HCT116 (cell line): ENCODE results near the gene HSD17B12. TPM values are rescaled to one million over a fixed set of nuclear protein-coding genes. Genes with fewer than 3 reads are reported as not detected.

Source experiments
- ATAC-seq: fragments of 200-7000 bp; cut with Tn5 transposase; 2 replicates; pipeline ENCODE4 v1.9.1; 2020; ENCODE audit warnings: mild to moderate bottlenecking, moderate library complexity
- BruUV-seq: library from RNA; stranded (reverse); fragments of 400-500 nt; replicated peaks from 2 replicates; lab custom pipeline; 2021; lab: Mats Ljungman, UMichigan
- CTCF ChIA-PET: fragments of 300-600 bp; sonication (Branson Sonifier 250); formaldehyde crosslinking; loops from one replicate; lab custom pipeline; 2021; ENCODE audit warnings: antibody characterized with exemption; lab: Charles Lee
- POLR2A ChIA-PET: fragments of 300-600, 350-600 bp; sonication (Branson Sonifier 250); formaldehyde crosslinking; loops from one replicate; lab custom pipeline; 2021; ENCODE audit warnings: antibody characterized with exemption; lab: Charles Lee
- RAD21 ChIA-PET, 2 experiments: fragments of 300-600 bp; sonication (Branson Sonifier 250); formaldehyde crosslinking; loops; one replicate each; lab custom pipeline; 2023; ENCODE audit warnings: low total read pairs in 2 of 2; ENCODE audit not compliant: uncharacterized antibody in 2 of 2, unreplicated experiment in 2 of 2, low non-redundant PET in 1 of 2; lab: Charles Lee
- DNase-seq: peaks from one replicate; pipeline ENCODE4 v3.0.0-alpha.2; 2010; ENCODE audit warnings: low read depth, low spot score
- H2AFZ ChIP-seq: fragments of 200-600 bp; shearing (Covaris generic), sonication (generic); 2 replicates; pipeline ENCODE4 v1.6.1; 2017; ENCODE audit warnings: low read depth, mixed run types, mixed read lengths, antibody characterized with exemption, low read length; ENCODE audit not compliant: poor library complexity, severe bottlenecking
- H3K27ac ChIP-seq: 2 replicates; pipeline ENCODE4 v1.5.1; 2012; ENCODE audit warnings: low read depth, low read length
- H3K27me3 ChIP-seq: fragments of 200-600 bp; sonication (generic); 2 replicates; pipeline ENCODE4 v1.6.1; 2016; ENCODE audit warnings: mixed run types, low read length, mixed read lengths; ENCODE audit not compliant: insufficient read depth
- H3K36me3 ChIP-seq, 2 experiments: fragments of 200-500 bp in 1 of 2; fragments of 200-600 bp in 1 of 2; sonication (Bioruptor generic) in 1 of 2; sonication (generic) in 1 of 2; 2 replicates each; pipeline versions ENCODE4 v1.5.1 to v1.6.1; 2014 to 2016; ENCODE audit warnings: low read length in 2 of 2, inconsistent platforms in 1 of 2, mixed read lengths in 1 of 2, mixed run types in 1 of 2; ENCODE audit not compliant: insufficient read depth in 2 of 2, control insufficient read depth in 1 of 2
- H3K4me1 ChIP-seq, 2 experiments: fragments of 200-600 bp in 1 of 2; sonication (generic) in 1 of 2; 2 replicates each; pipeline versions ENCODE4 v1.5.1 to v1.6.1; 2012 to 2017; ENCODE audit warnings: low read length in 2 of 2, inconsistent platforms in 1 of 2, mild to moderate bottlenecking in 1 of 2, mixed read lengths in 1 of 2, mixed run types in 1 of 2, moderate library complexity in 1 of 2; ENCODE audit not compliant: insufficient read depth in 2 of 2, control insufficient read depth in 1 of 2
- H3K4me2 ChIP-seq: fragments of 200-600 bp; sonication (generic); 2 replicates; pipeline ENCODE4 v1.6.1; 2017; ENCODE audit warnings: mixed run types, low read length, mixed read lengths
- H3K4me3 ChIP-seq, 2 experiments: fragments of 200-600 bp in 1 of 2; sonication (generic) in 1 of 2; replicated peaks in 1 of 2; 2 replicates each; pipeline ENCODE4 v1.5.1; 2011 to 2016; ENCODE audit warnings: low read length in 2 of 2, control low read depth in 1 of 2, low read depth in 1 of 2, mild to moderate bottlenecking in 1 of 2, mixed read lengths in 1 of 2, mixed run types in 1 of 2
- H3K79me2 ChIP-seq: fragments of 200-600 bp; sonication (generic); 2 replicates; pipeline ENCODE4 v1.6.1; 2017; ENCODE audit warnings: mild to moderate bottlenecking, mixed run types, low read length, moderate library complexity, mixed read lengths; ENCODE audit not compliant: insufficient read depth
- H3K9ac ChIP-seq: fragments of 200-600 bp; sonication (generic); 2 replicates; pipeline ENCODE4 v1.6.1; 2016; ENCODE audit warnings: low read length, mixed read lengths
- H3K9me2 ChIP-seq: fragments of 200-600 bp; sonication (generic), shearing (Covaris generic); 2 replicates; pipeline ENCODE4 v1.6.1; 2017; ENCODE audit warnings: mixed run types, mild to moderate bottlenecking, moderate library complexity; ENCODE audit not compliant: insufficient read depth
- H3K9me3 ChIP-seq, 2 experiments: fragments of 200-500 bp in 1 of 2; fragments of 200-600 bp in 1 of 2; sonication (Bioruptor generic) in 1 of 2; sonication (generic) in 1 of 2; 2 replicates each; pipeline ENCODE4 v1.6.1; 2014 to 2017; ENCODE audit warnings: low read length in 2 of 2, mixed read lengths in 2 of 2, inconsistent platforms in 1 of 2, low read depth in 1 of 2, mild to moderate bottlenecking in 1 of 2, mixed run types in 1 of 2, moderate library complexity in 1 of 2; ENCODE audit not compliant: control insufficient read depth in 1 of 2, insufficient read depth in 1 of 2
- H4K20me1 ChIP-seq: fragments of 200-600 bp; sonication (generic), shearing (Covaris generic); 2 replicates; pipeline ENCODE4 v1.6.1; 2017; ENCODE audit warnings: mixed run types, mild to moderate bottlenecking, moderate library complexity; ENCODE audit not compliant: insufficient read depth
- CBX3 ChIP-seq: IDR thresholded peaks from 2 replicates; pipeline ENCODE4 v1.6.1; 2012; ENCODE audit warnings: low read depth
- CEBPB ChIP-seq: IDR thresholded peaks from 2 replicates; pipeline ENCODE4 v1.6.1; 2012; ENCODE audit warnings: low read depth
- ELF1 ChIP-seq: IDR thresholded peaks from 2 replicates; pipeline ENCODE4 v1.6.1; 2012; ENCODE audit warnings: low read depth, borderline replicate concordance
- MAX ChIP-seq: IDR thresholded peaks from 2 replicates; pipeline ENCODE4 v1.6.1; 2012
- POLR2A ChIP-seq: IDR thresholded peaks from 2 replicates; pipeline ENCODE4 v1.7.0; 2011; ENCODE audit warnings: borderline replicate concordance; ENCODE audit not compliant: insufficient read depth, insufficient read length; ENCODE audit errors: extremely low read depth
- RAD21 ChIP-seq: IDR thresholded peaks from 2 replicates; pipeline ENCODE4 v1.6.1; 2012; ENCODE audit warnings: low read depth, mild to moderate bottlenecking
- REST ChIP-seq: IDR thresholded peaks from 2 replicates; pipeline ENCODE4 v1.6.1; 2012; ENCODE audit warnings: low read depth
- SP1 ChIP-seq: IDR thresholded peaks from 2 replicates; pipeline ENCODE4 v1.6.1; 2012; ENCODE audit warnings: low read depth
- SRF ChIP-seq: IDR thresholded peaks from 2 replicates; pipeline ENCODE4 v1.6.1; 2012; ENCODE audit warnings: low read depth
- YY1 ChIP-seq: IDR thresholded peaks from 2 replicates; pipeline ENCODE4 v1.6.1; 2011; ENCODE audit warnings: low read length, low read depth, moderate library complexity, mild to moderate bottlenecking; ENCODE audit not compliant: insufficient replicate concordance; ENCODE audit errors: extremely low read depth
- ZBTB33 ChIP-seq: IDR thresholded peaks from 2 replicates; pipeline ENCODE4 v1.6.1; 2011; ENCODE audit warnings: mild to moderate bottlenecking, low read length, moderate library complexity; ENCODE audit not compliant: insufficient replicate concordance; ENCODE audit errors: extremely low read depth
- ZFX ChIP-seq: fragments of 450-650 bp; IDR thresholded peaks from 2 replicates; pipeline ENCODE4 v1.6.1; 2017
- intact Hi-C: fragments of 100-400 bp; cut with micrococcal nuclease; formaldehyde crosslinking; loops from 2 replicates; pipeline ENCODE4 v1.10.0; 2022
- total RNA-seq: library from RNA; stranded (reverse); gene quantifications from one replicate; pipeline ENCODE4 v1.2.1, GENCODE V29; 2021; ENCODE audit not compliant: unreplicated experiment

HSD17B12 gene
- total RNA-seq, 1 experiment from 2014 or later: 83.7 TPM

GRCh38 chr11:43812471-43812870, 131.9 kb downstream of the HSD17B12 start (continued):
- TF ChIP-seq CBX3 (no peak), ELF1 (no peak), CEBPB (no peak), MAX (no peak)

- no peaks in the 10 kb centered on the region; the same call in 1 of the 2 replicates for H3K79me2 ChIP-seq
- no peak overlapping the region for H2AFZ ChIP-seq
- BruUV-seq: no TSS peak
- no peak overlapping the region for H3K27ac ChIP-seq
- H3K9me2 ChIP-seq: no peaks in the 10 kb centered on the region
- no peak overlapping the region for H3K9ac ChIP-seq
- H3K9me3 ChIP-seq: no peaks in the 10 kb centered on the region
- H3K27me3 ChIP-seq: no peaks in the 10 kb centered on the region
- no peaks in the 10 kb centered on the region for H3K4me1 ChIP-seq
- no peak overlapping the region for H3K4me3 ChIP-seq
- no peak for ATAC-seq
- intact Hi-C loops: no loop called here
- RAD21 ChIA-PET: no interaction called here
- POLR2A ChIA-PET: no interaction called here
- no peak for DNase-seq
- CTCF ChIA-PET: no interaction called here
- H4K20me1 ChIP-seq: peaks cover 6% of the 10 kb centered on the region; the same call in 1 of the 2 replicates
- H3K4me2 ChIP-seq: no peak overlapping the region
- H3K36me3 ChIP-seq: 0 out of 4 replicates have a peak, but pooled peaks cover 0 to 2% of the 10 kb centered on the region in 2 experiments
- TF ChIP-seq CEBPB: no peak
Observed at GRCh38 chr11:43818220-43818619, 137.7 kb downstream of the HSD17B12 start.

- DNase-seq (no peak), ATAC-seq (no peak)
- ChIA-PET CTCF (no interaction called here), RAD21 (no interaction called here), POLR2A (no interaction called here)
- Histone ChIP-seq H3K4me3 (no peak overlapping the region), H3K4me1 (no peaks in the 10 kb centered on the region), H3K9me2 (no peaks in the 10 kb centered on the region), H3K27ac (no peak overlapping the region), H3K79me2 (no peaks in the 10 kb centered on the region; the same call in 1 of the 2 replicates), H2AFZ (no peak overlapping the region), H3K9me3 (no peaks in the 10 kb centered on the region), H4K20me1 (peaks cover 6% of the 10 kb centered on the region; the same call in 1 of the 2 replicates), H3K27me3 (no peaks in the 10 kb centered on the region), H3K4me2 (no peak overlapping the region), H3K36me3 (0 out of 4 replicates have a peak, but pooled peaks cover 0 to 2% of the 10 kb centered on the region in 2 experiments), H3K9ac (no peak overlapping the region)
- intact Hi-C loops: no loop called here
- no TSS peak for BruUV-seq
- TF ChIP-seq YY1 (no peak), SRF (no peak), MAX (no peak), RAD21 (no peak), REST (no peak), ZFX (no peak), CBX3 (no peak), POLR2A (no peak), ELF1 (no peak), ZBTB33 (no peak), SP1 (no peak)
Observed at GRCh38 chr11:43819926-43820325, 139.4 kb downstream of the HSD17B12 start.
